H9 (cell line): ENCODE measurements around the gene NKX2-2. TPM values are rescaled to one million over a fixed set of nuclear protein-coding genes. Genes with fewer than 3 reads are reported as not detected.
A peak's percentile ranks its signal among the peaks of the same experiment; 100 is the strongest.

Experiments
- DNase-seq: peaks from one replicate; pipeline ENCODE4 v3.0.0-alpha.2; 2017
- H2AFZ ChIP-seq: one replicate; pipeline ENCODE4 v1.6.1; 2013; ENCODE audit warnings: mild to moderate bottlenecking, low read length, control low read depth, moderate library complexity
- H2AK5ac ChIP-seq: 2 replicates; pipeline ENCODE4 v1.6.1; 2013; ENCODE audit warnings: low read length, control low read depth, mixed read lengths; ENCODE audit not compliant: insufficient read length
- H2BK120ac ChIP-seq: one replicate; pipeline ENCODE4 v1.6.1; 2013; ENCODE audit warnings: low read depth, mild to moderate bottlenecking, low read length, control low read depth, inconsistent platforms; ENCODE audit not compliant: poor library complexity, severe bottlenecking
- H2BK12ac ChIP-seq: 2 replicates; pipeline ENCODE4 v1.6.1; 2013; ENCODE audit warnings: low read length, control low read depth, mixed read lengths, low read depth; ENCODE audit not compliant: insufficient read length
- H2BK15ac ChIP-seq: 2 replicates; pipeline ENCODE4 v1.6.1; 2013; ENCODE audit warnings: low read depth, low read length, control low read depth
- H2BK20ac ChIP-seq: one replicate; pipeline ENCODE4 v1.6.1; 2013; ENCODE audit warnings: low read depth, mild to moderate bottlenecking, low read length, control low read depth, inconsistent platforms; ENCODE audit not compliant: poor library complexity, severe bottlenecking
- H2BK5ac ChIP-seq: 2 replicates; pipeline ENCODE4 v1.6.1; 2013; ENCODE audit warnings: low read length, control low read depth, mixed read lengths; ENCODE audit not compliant: insufficient read length
- H3K14ac ChIP-seq: 2 replicates; pipeline ENCODE4 v1.6.1; 2013; ENCODE audit warnings: low read length, control low read depth; ENCODE audit not compliant: insufficient read depth
- H3K18ac ChIP-seq: 2 replicates; pipeline ENCODE4 v1.6.1; 2013; ENCODE audit warnings: low read depth, mild to moderate bottlenecking, mixed read lengths, low read length, control low read depth; ENCODE audit not compliant: insufficient read length
- H3K23ac ChIP-seq: 2 replicates; pipeline ENCODE4 v1.6.1; 2013; ENCODE audit warnings: low read length, control low read depth, mixed read lengths, low read depth; ENCODE audit not compliant: insufficient read length
- H3K23me2 ChIP-seq: 2 replicates; pipeline ENCODE4 v1.6.1; 2013; ENCODE audit warnings: low read depth, mild to moderate bottlenecking, mixed read lengths, low read length, control low read depth; ENCODE audit not compliant: insufficient read length, poor library complexity, severe bottlenecking
- H3K27ac ChIP-seq: 2 replicates; pipeline ENCODE4 v1.5.1; 2013; ENCODE audit warnings: low read length, control low read depth, mixed read lengths, low read depth; ENCODE audit not compliant: insufficient read length
- H3K27me3 ChIP-seq: 2 replicates; pipeline ENCODE4 v1.6.1; 2013; ENCODE audit warnings: low read length, control low read depth, inconsistent platforms; ENCODE audit not compliant: insufficient read depth
- H3K4ac ChIP-seq: 2 replicates; pipeline ENCODE4 v1.6.1; 2013; ENCODE audit warnings: low read depth, mild to moderate bottlenecking, control low read depth, inconsistent platforms, low read length, moderate library complexity
- H3K4me1 ChIP-seq: 2 replicates; pipeline ENCODE4 v1.6.1; 2013; ENCODE audit warnings: low read length, control low read depth, inconsistent platforms; ENCODE audit not compliant: insufficient read depth
- H3K4me2 ChIP-seq: 2 replicates; pipeline ENCODE4 v1.6.1; 2013; ENCODE audit warnings: low read length, control low read depth, mixed read lengths; ENCODE audit not compliant: insufficient read length, insufficient read depth
- H3K56ac ChIP-seq: 2 replicates; pipeline ENCODE4 v1.6.1; 2013; ENCODE audit warnings: low read depth, mild to moderate bottlenecking, mixed read lengths, low read length, control low read depth; ENCODE audit not compliant: insufficient read length
- H3K79me1 ChIP-seq: 2 replicates; pipeline ENCODE4 v1.6.1; 2013; ENCODE audit warnings: low read depth, mild to moderate bottlenecking, moderate library complexity, low read length, control low read depth, inconsistent platforms; ENCODE audit not compliant: insufficient read depth, poor library complexity, severe bottlenecking
- H3K79me2 ChIP-seq: 2 replicates; pipeline ENCODE4 v1.6.1; 2013; ENCODE audit warnings: low read length, control low read depth, inconsistent platforms; ENCODE audit not compliant: insufficient read depth
- H3K9ac ChIP-seq: 2 replicates; pipeline ENCODE4 v1.6.1; 2013; ENCODE audit warnings: low read length, control low read depth, mixed read lengths; ENCODE audit not compliant: insufficient read length; ENCODE audit errors: extremely low read depth
- H3K9me3 ChIP-seq: one replicate; pipeline ENCODE4 v1.6.1; 2013; ENCODE audit warnings: low read depth, low read length, inconsistent platforms; ENCODE audit not compliant: control insufficient read depth
- H3T11ph ChIP-seq: one replicate; pipeline ENCODE4 v1.6.1; 2013; ENCODE audit warnings: mild to moderate bottlenecking, low read length, control low read depth, inconsistent platforms
- H4K20me1 ChIP-seq: one replicate; pipeline ENCODE4 v1.6.1; 2013; ENCODE audit not compliant: control insufficient read depth, insufficient read length, insufficient read depth
- H4K5ac ChIP-seq: 2 replicates; pipeline ENCODE4 v1.6.1; 2013; ENCODE audit warnings: low read depth, mild to moderate bottlenecking, mixed read lengths, low read length, control low read depth; ENCODE audit not compliant: insufficient read length
- H4K8ac ChIP-seq: replicated peaks from 2 replicates; pipeline ENCODE4 v1.6.1; 2013; ENCODE audit warnings: low read length, control low read depth, mixed read lengths, low read depth; ENCODE audit not compliant: insufficient read length
- H4K91ac ChIP-seq: 2 replicates; pipeline ENCODE4 v1.6.1; 2013; ENCODE audit warnings: low read depth, mild to moderate bottlenecking, moderate library complexity, mixed read lengths, low read length, control low read depth; ENCODE audit not compliant: insufficient read length
- H3K27ac Mint-ChIP-seq, 3 experiments: 2 replicates in 2 of 3; 3 replicates in 1 of 3; pipeline ENCODE4 v1.8.0; 2020 to 2021; ENCODE audit warnings: mixed read lengths in 3 of 3, mild to moderate bottlenecking in 1 of 3, moderate library complexity in 1 of 3
- H3K27me3 Mint-ChIP-seq: 2 replicates; pipeline ENCODE4 v1.8.0; 2021; ENCODE audit warnings: low read depth, mild to moderate bottlenecking, moderate library complexity, mixed read lengths
- H3K36me3 Mint-ChIP-seq, 3 experiments: 2 replicates in 2 of 3; 3 replicates in 1 of 3; pipeline ENCODE4 v1.8.0; 2020 to 2021; ENCODE audit warnings: low read depth in 3 of 3, mixed read lengths in 3 of 3; ENCODE audit not compliant: insufficient read depth in 1 of 3
- H3K4me1 Mint-ChIP-seq, 2 experiments: 2 replicates each; pipeline ENCODE4 v1.8.0; 2020; ENCODE audit warnings: mixed read lengths in 2 of 2
- H3K4me3 Mint-ChIP-seq, 2 experiments: 2 replicates in 1 of 2; 3 replicates in 1 of 2; pipeline ENCODE4 v1.8.0; 2020 to 2021; ENCODE audit warnings: mild to moderate bottlenecking in 2 of 2, mixed read lengths in 2 of 2, moderate library complexity in 1 of 2
- H3K9me3 Mint-ChIP-seq, 2 experiments: 2 replicates in 1 of 2; 3 replicates in 1 of 2; pipeline ENCODE4 v1.8.0; 2020; ENCODE audit warnings: mild to moderate bottlenecking in 2 of 2, mixed read lengths in 2 of 2, moderate library complexity in 1 of 2
- CTCF ChIP-seq: fragments of 200-600 bp; sonication (generic); conservative IDR thresholded peaks from 3 replicates; pipeline ENCODE4 v1.8.0; 2021; ENCODE audit warnings: antibody characterized with exemption, mild to moderate bottlenecking
- WGBS: extraction: QIAGEN DNeasy Blood & Tissue Kit; methylation state at CpG from one replicate; pipeline ENCODE4 v1.1.7; 2013; ENCODE audit warnings: missing lambda C conversion rate, low lambda C conversion rate, mixed read lengths; ENCODE audit not compliant: insufficient read length; ENCODE audit errors: extremely low coverage; 5-methylcytosine and 5-hydroxymethylcytosine counted together
- total RNA-seq: library from RNA; stranded (reverse); gene quantifications from 2 replicates; pipeline ENCODE4 v1.2.1, GENCODE V29; 2021

Gene NKX2-2
- total RNA-seq, 1 experiment from 2014 or later: not detected

GRCh38 chr20:21511850-21512633, 1.8 kb downstream of the NKX2-2 start:
- DNase-seq: peak; percentile 68
- Histone ChIP-seq H3K4me2 (peak overlapping the region; percentile 46), H2BK5ac (no peak overlapping the region), H3K23ac (no peak overlapping the region), H3K56ac (no peak overlapping the region), H2BK12ac (no peak overlapping the region), H4K91ac (no peak overlapping the region), H4K8ac (no peak overlapping the region), H3K9ac (no peak overlapping the region), H3K23me2 (peaks cover 23% of the 10 kb centered on the region), H2BK120ac (no peak overlapping the region), H3K18ac (no peak overlapping the region), H3K27ac (no peak overlapping the region), H3K27me3 (peaks cover 79% of the 10 kb centered on the region), H3K79me2 (no peaks in the 10 kb centered on the region), H4K5ac (no peak overlapping the region), H2AK5ac (no peak overlapping the region), H4K20me1 (no peaks in the 10 kb centered on the region), H2BK15ac (no peak overlapping the region), H3K4ac (no peak overlapping the region), H3T11ph (no peak overlapping the region), H2BK20ac (no peak overlapping the region), H3K4me1 (peaks cover 3% of the 10 kb centered on the region; the same call in 1 of the 2 replicates), H3K79me1 (no peaks in the 10 kb centered on the region), H3K9me3 (no peaks in the 10 kb centered on the region), H3K14ac (no peak overlapping the region), H2AFZ (no peak overlapping the region)
- Mint-ChIP-seq H3K27me3 (peaks cover 98% of the 10 kb centered on the region), H3K4me1 (peaks cover 29 to 52% of the 10 kb centered on the region in 2 experiments), H3K4me3 (peak overlapping the region in 1 of 2 experiments; percentile 74; a peak in 4 of 5 replicates), H3K9me3 (peaks cover 0 to 2% of the 10 kb centered on the region in 2 experiments; a peak in 3 of 5 replicates), H3K27ac (no peak overlapping the region), H3K36me3 (no peaks in the 10 kb centered on the region)
- no CpG with 5 or more reads among the region's 76 CpGs for WGBS
- no peak for TF ChIP-seq CTCF
